DMS153 (cell line): ENCODE results near the gene PLEKHM1.
"Not testable (repeated sequence)": the region's sequence is repeated elsewhere in the genome, so short reads cannot be mapped to it uniquely, and the experiment has no call there.

ENCODE experiments used
- DNase-seq: peaks from one replicate; lab custom pipeline; 2025; lab: John Stamatoyannopoulos, UW

PLEKHM1 gene

DNA sequence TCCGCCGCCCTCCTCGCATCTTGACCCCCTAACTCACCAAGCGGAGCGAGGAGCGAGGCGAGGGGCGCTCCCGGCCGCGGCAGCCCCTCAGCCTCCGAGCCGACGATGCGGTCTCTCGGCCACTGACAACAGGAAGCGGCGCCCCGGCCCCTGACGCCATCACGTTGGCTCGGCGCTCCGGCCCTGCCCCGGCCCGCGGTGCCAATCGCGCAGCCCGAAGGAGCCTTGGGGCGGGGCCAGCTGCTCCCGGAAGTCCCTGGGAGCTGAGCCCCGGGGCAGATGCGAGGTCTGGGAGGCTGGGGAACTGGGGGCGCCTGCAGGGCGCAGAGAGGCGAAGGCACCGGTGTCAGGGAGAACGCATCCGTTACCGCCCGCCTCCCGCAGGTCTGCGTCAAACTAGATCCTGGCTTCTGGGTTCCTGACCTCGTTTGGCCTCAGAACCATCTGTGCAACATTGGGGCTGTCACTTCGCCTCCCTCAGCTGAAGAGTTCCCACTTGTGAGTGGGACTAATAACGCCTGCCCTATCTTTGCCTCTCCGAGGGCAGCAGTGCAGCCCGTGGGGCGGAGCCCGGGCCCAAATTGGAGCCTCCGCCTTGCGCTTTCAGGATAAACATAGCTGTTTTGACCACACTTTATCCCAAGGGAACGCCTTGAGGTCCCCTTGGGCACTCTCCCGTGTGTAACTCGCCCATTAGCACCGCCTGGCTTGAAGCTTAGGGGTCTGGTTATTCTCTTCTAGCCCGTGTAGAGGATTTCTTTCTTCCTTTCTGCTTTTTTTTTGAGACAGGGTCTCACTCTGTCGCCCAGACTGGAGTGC lies at the start of gene PLEKHM1:
TSS of gene PLEKHM1 (minus strand) at position 107 of the 819 bp plus-strand sequence. CDS start 8,237 bp downstream, outside the sequence.
- peak; percentile 30 for DNase-seq

DNA sequence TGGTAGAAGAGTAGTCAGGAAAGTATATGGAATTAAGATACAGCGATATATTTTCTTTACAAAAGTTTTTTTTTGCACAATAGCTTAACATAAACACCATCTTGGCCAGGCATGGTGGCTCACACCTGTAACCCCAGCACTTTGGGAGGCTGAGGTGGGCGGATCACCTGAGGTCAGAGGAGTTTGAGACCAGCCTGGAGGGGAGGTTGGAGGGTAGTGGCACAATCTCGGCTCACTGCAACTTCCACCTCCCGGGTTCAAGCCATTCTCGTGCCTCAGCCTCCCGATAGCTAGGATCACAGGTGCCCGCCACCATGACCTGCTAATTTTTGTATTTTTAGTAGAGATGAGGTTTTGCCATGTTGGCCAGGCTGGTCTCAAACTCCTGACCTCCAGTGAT lies 47.6 kb upstream of the PLEKHM1 start:
- not testable (repeated sequence) for DNase-seq

- not testable (repeated sequence) for DNase-seq
Measured at GRCh38 chr17:45506072-45506471, 15.6 kb upstream of the PLEKHM1 start.

DNA sequence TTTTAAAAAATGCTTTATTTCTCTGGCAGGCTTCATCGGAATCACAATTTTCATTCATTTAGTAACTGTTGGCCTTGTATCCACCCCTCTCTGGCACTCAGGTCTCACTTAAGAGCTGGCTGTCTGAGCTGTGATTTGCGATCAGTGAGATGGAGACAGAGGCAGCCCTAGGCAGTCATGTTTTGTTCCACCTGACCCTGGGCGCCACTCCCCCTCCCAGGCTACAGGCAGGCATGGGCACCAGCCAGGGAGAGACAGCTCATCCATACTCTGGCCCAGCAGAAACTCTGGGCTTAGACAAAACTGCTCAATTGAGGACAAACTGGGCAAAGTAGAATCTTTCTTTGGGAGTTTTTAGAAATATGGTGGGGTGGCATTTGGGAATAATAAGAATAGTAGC lies 14.7 kb upstream of the PLEKHM1 start:
- DNase-seq = not testable (repeated sequence)

DNA sequence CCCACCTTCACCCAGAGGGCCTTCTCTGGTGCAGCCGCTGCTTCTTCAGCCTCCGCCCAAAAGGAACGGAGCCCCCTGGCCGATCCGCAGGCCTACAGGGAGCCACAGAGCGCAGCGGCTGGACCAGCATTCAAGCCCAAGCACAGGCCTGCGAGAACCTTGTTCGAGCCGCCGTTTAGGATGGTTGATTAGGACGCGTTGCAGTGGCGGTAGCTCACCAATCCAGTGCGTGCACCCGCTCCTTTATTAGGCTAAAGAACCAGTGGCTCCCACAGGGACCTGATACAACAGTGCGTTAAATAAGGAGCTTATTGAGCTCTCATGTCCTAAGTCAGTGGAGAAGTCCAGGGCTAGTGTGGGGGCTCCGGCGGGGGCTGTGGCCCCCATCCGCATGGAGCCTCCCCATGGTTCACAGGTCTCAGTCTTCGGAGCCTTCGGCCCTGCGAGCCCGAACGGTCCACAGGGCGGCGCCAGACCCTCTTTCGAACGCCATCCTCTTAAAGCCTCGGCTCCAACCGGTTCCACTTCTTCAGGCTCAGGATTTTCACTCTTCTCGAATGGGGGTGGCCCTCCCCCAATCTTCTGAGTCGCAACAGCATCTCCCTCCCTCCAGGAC lies 10.7 kb upstream of the PLEKHM1 start:
- DNase-seq = not testable (repeated sequence)

DNA sequence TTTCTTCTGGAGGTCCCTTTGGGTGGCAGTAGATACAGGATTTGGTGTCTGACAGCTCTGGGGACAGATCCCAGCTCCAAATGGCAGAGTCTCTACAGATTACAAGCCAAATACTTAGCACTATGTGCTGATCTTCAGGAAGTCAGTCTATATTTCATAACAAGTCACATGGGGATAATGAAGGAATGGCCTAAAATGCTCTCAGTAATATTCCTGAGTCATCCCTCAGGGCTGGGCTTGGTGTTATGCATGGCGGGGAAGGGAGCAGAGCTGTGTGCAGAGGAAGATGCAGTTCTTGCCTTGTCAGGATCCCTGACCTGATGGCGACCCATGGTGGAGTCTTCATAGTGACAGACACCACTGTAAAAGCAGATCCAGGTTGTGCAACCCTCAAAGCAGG lies 10.0 kb upstream of the PLEKHM1 start:
- DNase-seq = not testable (repeated sequence)

DNA sequence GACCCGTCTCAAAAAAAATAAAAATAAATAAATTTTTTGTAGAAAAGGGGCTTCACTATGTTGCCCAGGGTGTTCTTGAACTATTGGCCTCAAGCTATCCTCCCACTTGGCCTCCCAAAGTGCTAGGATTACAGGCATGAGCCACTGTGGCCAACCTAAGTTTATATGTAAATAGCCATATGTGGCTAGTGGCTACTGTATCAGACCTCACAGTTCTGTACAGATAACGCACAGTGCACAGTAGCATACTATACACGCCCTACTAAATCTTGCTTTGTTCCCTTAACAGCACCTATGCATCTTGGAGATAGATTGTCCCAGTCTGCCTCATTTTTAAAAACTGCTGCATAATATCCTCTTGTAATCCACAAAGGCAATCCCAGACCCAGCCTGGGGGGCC lies 8.7 kb upstream of the PLEKHM1 start:
- DNase-seq = not testable (repeated sequence)

GRCh38 chr17:45498377-45498776 lies 7.9 kb upstream of the PLEKHM1 start:
- DNase-seq = not testable (repeated sequence)

GRCh38 chr17:45497449-45497848 lies 6.9 kb upstream of the PLEKHM1 start:
- DNase-seq = not testable (repeated sequence)

- DNase-seq = not testable (repeated sequence)
Measured at GRCh38 chr17:45496507-45496906, 6.0 kb upstream of the PLEKHM1 start.

- DNase-seq = not testable (repeated sequence)
Measured at GRCh38 chr17:45494556-45494955, 4.0 kb upstream of the PLEKHM1 start.

DNA sequence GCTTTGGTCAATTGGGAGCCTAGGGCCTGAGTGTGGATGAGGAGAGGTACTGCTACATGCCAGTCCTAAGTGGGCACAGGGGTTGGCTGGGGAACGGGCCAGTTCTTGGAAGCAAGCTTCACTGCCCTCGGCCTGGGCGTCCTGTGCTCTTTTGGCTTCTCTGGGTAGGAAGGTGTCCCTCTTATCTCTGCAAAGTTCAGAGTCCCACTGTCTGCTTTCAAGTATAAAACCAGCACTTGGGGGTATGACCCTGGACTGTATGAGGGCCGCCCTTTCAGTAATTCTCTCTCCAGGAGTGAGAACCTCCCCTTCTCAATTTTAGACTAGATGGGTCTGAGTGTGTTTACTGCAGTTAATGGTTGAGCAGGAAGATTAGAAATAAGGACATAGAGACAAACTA lies 1.6 kb upstream of the PLEKHM1 start:
- DNase-seq = not testable (repeated sequence)

- DNase-seq = not testable (repeated sequence)
Measured at GRCh38 chr17:45490198-45490597, 323 bp downstream of the PLEKHM1 start.

GRCh38 chr17:45487704-45488103 lies 2.8 kb downstream of the PLEKHM1 start:
- DNase-seq = not testable (repeated sequence)

GRCh38 chr17:45483591-45484216 lies 6.8 kb downstream of the PLEKHM1 start:
- not testable (repeated sequence) for DNase-seq

- not testable (repeated sequence) for DNase-seq
Measured at GRCh38 chr17:45483177-45483576, 7.3 kb downstream of the PLEKHM1 start.

GRCh38 chr17:45482317-45482716 lies 8.2 kb downstream of the PLEKHM1 start:
- not testable (repeated sequence) for DNase-seq

DNA sequence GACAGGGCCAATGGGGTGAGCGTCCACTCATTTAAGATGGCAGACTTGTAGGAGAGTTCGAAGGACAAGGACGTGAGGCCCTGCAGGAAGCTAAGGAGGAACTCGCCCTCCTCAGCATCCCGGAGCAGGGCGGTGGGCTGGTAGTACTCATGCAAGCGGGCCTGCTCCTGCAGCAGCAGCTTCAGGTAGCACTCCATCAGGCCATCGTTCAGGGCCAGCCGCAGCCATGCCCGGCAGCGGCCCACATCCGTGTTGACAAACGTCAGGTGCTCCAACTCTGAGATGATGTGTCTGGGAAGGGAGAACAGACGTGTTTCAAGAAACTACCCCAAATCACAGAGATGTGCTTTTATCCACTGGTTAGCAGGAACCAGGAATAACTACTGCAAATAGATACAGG lies 15.1 kb downstream of the PLEKHM1 start:
- not testable (repeated sequence) for DNase-seq

DNA sequence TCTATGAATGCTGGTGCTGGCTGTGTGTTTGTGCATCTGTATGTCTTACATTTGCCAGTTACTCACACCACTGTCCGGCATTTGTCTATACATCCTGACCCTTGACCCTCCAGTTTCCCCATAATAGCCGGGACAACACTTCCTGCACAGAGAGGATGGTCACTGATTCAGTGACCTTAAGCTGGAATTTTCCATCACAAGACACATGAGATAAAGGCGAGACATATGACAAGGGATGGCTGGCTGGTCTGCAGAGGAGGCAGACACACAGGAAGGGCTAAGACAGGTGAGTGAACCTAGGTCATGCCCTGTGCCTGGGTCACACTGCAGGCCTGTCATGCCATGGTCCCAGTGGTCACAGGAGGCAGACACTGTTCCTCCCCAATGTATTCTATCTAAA lies 18.3 kb downstream of the PLEKHM1 start:
- not testable (repeated sequence) for DNase-seq

DNA sequence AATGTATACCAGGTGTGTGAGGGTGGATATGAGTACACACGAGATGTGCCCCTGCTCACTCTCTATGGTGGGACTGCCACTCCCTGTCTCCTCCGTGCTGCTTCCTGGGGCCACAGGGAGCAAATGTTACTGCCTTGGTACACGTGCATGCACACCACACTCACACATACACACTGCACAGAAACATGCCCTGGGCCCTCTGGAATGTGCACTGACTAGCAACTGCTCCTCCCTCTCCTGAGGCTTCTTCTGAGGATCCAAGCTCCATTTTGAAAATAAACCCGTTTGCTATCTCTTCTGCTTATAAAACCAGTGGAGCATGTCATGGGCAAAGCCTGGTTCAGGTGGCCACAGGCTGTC lies 21.3 kb downstream of the PLEKHM1 start:
- not testable (repeated sequence) for DNase-seq

DNA sequence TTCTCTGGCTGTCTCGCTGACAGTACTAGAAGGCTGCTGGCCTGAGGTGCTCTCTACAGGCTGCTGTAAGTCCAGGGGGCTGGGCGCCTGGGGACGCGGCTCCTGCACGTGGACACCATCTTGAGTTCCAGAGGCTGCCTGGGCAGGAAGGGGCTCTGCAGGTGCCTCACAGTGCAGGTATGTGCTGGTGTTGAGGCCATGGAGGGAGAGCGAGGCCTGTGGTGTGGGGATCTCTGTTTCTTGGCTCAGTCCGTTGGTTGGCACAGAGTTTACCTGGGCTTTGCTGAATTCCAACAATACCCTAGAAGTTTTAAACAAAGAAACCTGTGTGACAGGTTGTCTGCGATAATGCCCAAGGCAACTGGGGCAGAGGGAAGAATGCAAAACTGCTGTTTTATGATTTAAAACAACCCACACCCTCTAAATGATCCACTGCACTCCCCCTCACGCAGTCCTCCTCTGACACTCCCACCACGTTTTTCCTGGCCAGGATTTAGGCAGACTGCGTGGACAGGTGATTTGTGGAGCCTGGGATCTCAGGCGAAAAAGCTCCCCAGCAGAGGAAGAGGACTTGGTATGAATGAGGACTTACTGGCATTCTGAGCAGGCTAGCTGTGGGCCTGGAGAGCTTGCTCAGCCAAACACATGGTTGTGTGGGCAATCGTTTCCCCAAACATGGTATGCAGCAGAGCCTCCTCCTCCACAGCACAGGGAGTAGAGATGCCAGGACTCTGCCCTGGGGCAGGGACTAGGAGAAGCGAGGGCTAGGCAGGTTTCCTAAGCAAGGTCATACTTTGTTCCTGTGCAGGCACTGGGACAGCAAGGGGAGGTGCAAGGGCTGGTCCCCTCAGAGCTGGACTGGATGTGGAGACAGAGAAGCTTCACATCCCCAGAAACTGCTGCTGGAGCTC lies 22.0 kb downstream of the PLEKHM1 start:
- DNase-seq = not testable (repeated sequence)
